ENCODE results near the gene GSK3B.
"Not testable (repeated sequence)": the region's sequence is repeated elsewhere in the genome, so short reads cannot be mapped to it uniquely, and the experiment has no call there.

Gene GSK3B

DNA sequence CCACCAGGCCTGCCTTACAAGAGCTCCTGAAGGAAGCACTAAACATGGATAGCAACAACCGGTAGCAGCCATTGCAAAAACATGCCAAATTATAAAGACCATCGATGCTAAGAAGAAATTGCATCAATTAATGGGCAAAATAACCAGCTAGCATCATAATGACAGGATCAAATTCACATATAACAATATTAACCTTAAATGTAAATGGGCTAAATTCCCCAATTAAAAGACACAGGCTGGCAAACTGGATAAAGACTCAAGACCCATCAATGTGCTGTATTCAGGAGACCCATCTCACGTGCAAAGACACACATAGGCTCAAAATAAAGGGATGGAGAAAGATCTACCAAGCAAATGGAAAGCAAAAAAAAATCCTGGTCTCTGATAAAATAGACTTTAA, 88.5 kb downstream of the GSK3B start:
- not testable (repeated sequence) for DNase-seq (ENCODE audit: low read depth)

DNA sequence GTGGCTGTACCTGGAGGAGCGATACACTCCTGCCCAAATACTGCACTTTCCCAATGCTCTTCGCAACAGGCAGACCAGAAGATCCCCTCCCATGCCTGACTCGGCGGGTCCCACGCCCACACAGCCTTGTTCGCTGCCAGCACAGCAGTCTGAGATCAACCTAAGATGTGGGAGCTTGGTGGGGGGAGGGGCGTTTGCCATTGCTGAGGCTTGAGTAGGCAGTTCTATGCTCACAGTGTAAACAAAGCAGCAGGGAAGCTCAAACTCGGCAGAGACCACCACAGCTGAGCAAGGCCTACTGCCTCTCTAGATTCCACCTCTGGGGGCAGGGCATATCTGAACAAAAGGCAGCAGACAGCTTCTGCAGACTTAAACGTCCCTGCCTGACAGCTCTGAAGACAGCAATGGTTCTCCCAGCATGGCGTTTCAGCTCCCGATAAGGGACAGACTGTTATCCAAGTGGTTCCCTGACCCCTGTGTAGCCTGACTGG, 90.2 kb downstream of the GSK3B start:
- not testable (repeated sequence) for DNase-seq (ENCODE audit: low read depth)

DNA sequence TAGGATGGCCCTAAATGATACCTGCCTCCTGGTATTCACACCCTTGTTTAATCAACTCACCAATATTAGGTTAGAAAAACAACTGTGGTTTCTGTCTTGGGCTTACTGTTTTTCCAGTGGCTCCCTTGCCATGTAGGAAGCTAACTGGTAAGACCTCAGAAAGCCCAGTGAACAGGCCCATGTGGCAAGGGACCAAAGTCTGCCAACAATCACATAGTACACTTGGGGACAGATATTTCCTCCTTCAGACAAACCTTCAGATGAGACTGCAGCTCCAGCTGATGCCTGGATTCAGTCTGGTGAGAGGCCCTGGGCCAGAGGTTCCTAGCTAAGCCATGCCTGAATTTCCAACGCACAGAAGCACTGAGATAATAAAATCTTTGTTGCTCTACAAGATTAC, 96.1 kb downstream of the GSK3B start:
- DNase-seq (ENCODE audit: low read depth), result no peak

- DNase-seq (ENCODE audit: low read depth), result no peak
These were observed 103.4 kb downstream of the GSK3B start for GRCh38 chr3:119990888-119991287.

GRCh38 chr3:119989981-119990655, 104.1 kb downstream of the GSK3B start:
- DNase-seq (ENCODE audit: low read depth), result no peak

- not testable (repeated sequence) for DNase-seq (ENCODE audit: low read depth)
These were observed 107.4 kb downstream of the GSK3B start for GRCh38 chr3:119986812-119987211.

DNA sequence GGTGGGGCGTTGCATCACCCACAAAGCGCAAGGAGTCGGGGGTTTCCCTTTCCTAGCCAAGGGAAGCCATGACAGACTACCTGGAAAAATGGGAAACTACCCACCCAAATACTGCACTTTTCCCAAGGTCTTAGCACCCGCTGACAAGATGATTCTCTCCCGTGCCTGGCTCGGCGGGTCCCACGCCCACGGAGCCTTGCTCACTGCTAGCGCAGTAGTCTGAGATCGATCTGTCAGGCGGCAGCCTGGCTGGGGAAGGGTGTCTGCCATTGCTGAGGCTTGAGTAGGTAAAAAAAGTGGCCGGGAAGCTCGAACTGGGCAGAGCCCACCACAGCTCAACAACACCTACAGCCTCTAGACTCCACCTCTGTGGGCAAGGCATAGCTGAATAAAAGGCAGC, 112.9 kb downstream of the GSK3B start:
- DNase-seq (ENCODE audit: low read depth), result no peak

- DNase-seq (ENCODE audit: low read depth), result no peak
These were observed 115.6 kb downstream of the GSK3B start for GRCh38 chr3:119978554-119979208.

- DNase-seq (ENCODE audit: low read depth), result no peak
These were observed 116.9 kb downstream of the GSK3B start for GRCh38 chr3:119977353-119977752.

DNA sequence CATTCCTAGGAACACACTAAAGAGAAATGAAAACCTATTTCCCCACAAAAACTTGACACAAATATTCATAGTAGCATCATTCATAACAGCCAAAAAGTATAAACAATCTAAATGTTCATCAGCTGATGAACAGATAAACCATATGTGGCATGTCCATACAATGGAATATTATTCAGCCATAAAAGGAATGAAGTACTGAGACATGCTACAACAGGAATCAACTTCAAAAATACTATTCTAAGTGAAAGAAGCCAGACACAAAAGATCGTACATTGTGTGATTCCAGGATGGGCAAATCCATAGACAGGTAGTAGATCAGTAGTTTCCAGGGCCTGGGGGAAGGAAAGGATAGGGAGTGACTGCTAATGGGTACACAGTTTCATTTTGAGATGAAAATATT, 118.0 kb downstream of the GSK3B start:
- DNase-seq (ENCODE audit: low read depth), result no peak

DNA sequence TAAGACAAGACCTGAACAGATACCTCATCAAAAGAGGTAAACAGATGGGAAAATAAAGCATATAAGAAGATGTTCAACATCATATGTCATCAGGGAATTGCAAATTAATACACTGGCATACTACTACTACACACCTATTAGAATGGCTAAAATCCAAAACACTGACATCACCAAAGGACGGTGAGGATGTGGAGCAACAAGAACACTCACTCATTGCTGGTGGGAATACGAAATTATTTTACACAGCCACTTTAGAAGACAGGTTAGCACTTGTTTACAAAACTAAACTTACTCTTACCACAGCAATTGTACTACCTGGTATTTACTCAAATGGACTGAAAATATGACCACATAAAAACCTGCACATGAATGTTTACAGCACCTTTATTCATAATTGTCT, 119.6 kb downstream of the GSK3B start:
- DNase-seq (ENCODE audit: low read depth), result no peak

DNA sequence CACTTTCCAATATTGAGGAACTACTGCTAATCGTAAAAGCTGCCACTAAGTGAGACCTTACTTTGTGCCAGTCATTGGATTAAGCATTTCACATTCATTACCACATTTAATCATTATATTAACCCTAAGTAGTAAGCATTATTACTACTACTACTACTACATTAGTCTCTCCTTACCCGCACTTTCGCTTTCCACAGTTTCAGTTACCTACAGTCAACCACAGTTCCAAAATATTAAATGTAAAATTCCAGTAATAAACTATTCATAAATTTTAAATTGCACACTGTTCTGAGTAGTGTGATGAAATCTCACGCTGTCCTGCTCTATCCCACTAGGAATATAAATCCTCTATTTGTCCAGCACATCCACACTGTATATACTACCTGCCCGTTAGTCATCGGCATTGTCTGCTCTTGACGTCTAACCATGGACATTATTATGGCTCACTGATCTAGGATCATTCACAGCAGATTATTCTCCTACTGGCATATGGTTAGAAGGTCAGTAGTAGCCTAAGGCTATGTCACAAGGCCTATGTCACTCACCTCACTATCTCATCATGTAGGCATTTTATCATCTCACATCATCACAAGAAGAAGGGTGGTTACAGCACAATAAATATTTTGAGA, 121.1 kb downstream of the GSK3B start:
- DNase-seq (ENCODE audit: low read depth), result no peak

DNA sequence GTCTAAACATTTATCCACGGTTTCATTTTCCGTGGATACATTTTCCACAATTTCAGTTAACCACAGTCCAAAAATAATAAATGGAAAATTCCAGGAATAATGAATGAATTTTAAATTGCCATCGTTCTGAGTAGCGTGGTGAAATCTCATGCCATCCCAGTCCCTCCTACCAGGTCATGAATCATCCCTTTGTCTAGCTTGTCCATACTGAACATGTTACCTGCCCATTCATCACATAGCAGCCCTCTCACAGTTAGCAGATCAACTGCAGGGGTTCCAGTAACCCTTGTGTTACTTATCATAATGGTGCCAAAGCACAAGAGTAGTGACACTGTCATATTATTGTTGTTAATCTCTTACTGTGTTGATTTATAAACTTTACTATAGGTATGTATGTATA, 124.5 kb downstream of the GSK3B start:
- DNase-seq (ENCODE audit: low read depth), result no peak

- no peak for DNase-seq (ENCODE audit: low read depth)
These were observed 126.8 kb downstream of the GSK3B start for GRCh38 chr3:119967353-119968006.

DNA sequence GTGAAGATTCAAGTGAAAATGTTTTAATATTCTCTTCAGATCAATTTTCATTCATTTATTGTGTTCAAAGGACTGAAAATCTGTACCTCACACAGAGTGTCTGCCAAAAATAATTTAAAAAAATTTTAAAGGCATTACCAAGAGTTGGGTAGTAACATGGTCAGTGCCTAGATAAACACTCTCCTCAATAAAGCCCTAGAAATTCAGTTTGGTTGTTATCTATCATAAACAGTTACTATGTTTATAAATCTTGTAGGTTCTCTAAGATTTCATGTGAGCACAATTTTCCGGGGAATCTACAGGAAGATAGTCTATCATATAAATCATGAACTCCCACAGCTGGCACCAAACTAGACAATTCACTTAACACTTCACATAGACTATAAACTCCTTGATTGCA, 128.6 kb downstream of the GSK3B start:
- no peak for DNase-seq (ENCODE audit: low read depth)

DNA sequence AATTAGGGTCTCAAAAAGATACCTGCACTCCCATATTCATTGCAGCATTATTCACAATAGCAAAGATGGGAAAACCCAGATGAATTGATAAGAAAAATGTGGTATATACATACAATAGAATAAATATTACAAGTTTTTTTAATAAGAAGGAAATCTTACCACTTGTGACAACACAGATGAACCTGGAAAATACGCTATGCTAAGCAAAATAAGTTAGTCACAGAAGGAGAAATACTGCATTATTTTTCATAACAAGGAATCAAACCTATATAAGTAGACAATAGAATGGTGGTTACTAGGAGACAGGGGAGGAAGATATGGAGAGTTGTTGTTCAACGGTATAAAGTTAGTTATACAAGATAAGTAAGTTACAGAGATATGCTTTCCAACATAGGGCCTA, 130.0 kb downstream of the GSK3B start:
- DNase-seq (ENCODE audit: low read depth), result no peak

- no peak for DNase-seq (ENCODE audit: low read depth)
These were observed 138.3 kb downstream of the GSK3B start for GRCh38 chr3:119955972-119956371.

- DNase-seq (ENCODE audit: low read depth), result no peak
These were observed 143.5 kb downstream of the GSK3B start for GRCh38 chr3:119950666-119951325.

GRCh38 chr3:119945291-119945690, 149.0 kb downstream of the GSK3B start:
- no peak for DNase-seq (ENCODE audit: low read depth)

DNA sequence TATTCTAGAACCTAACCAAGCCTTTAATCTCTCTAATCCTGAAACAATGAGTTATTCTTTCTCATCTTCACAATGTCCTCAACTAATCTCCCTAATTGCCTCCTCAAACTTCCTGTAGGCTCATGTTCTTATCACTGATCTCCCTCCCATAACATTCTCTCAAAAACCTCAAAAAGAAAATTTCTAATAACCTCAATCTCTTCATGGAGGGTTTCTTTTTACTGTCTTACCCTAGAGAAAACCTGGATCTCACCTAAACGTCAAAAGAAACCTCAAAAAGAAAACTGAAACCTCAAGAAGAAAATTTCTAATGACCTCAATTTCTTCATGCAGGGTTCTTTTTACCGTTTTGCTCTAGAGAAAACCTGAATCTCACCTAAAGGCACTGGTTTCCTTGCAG, 150.2 kb downstream of the GSK3B start:
- no peak for DNase-seq (ENCODE audit: low read depth)

- no peak for DNase-seq (ENCODE audit: low read depth)
These were observed 155.2 kb downstream of the GSK3B start for GRCh38 chr3:119939077-119939476.

GRCh38 chr3:119937229-119937628, 157.0 kb downstream of the GSK3B start:
- peak; percentile 3 for DNase-seq (ENCODE audit: low read depth)

Data from stimulated activated CD4-positive, alpha-beta T cell treated with anti-CD3 and anti-CD28 coated beads, Interleukin-2, amount 100 ng/mL, for 4 hours (primary cell).